ENCODE data around the gene INSYN2B.

The INSYN2B gene

GRCh38 chr5:169999621-170000020, 19.3 kb upstream of the INSYN2B start:
- no peak overlapping the region for H3K9ac ChIP-seq (ENCODE audit: low read depth, low read length)
- 0 out of 2 replicates have a peak, but pooled peaks cover 5% of the 10 kb centered on the region for H3K4me1 ChIP-seq (ENCODE audit: control insufficient read depth, insufficient read depth, low read length)
- no peak overlapping the region for H3K4me3 ChIP-seq (ENCODE audit: low read depth, low read length)
- no peaks in the 10 kb centered on the region for H3K36me3 ChIP-seq (ENCODE audit: control insufficient read depth, insufficient read depth, low read length)
- H3K27me3 ChIP-seq (ENCODE audit: control insufficient read depth, insufficient read depth, low read length): no peaks in the 10 kb centered on the region
- H3K27ac ChIP-seq (ENCODE audit: low read depth, low read length): no peak overlapping the region
- no peaks in the 10 kb centered on the region for H3K9me3 ChIP-seq (ENCODE audit: control insufficient read depth, insufficient read depth, low read length)

- no peaks in the 10 kb centered on the region for H3K9me3 ChIP-seq (ENCODE audit: control insufficient read depth, insufficient read depth, low read length)
- H3K4me1 ChIP-seq (ENCODE audit: control insufficient read depth, insufficient read depth, low read length): 0 out of 2 replicates have a peak, but pooled peaks cover 5% of the 10 kb centered on the region
- no peaks in the 10 kb centered on the region for H3K36me3 ChIP-seq (ENCODE audit: control insufficient read depth, insufficient read depth, low read length)
- no peak overlapping the region for H3K4me3 ChIP-seq (ENCODE audit: low read depth, low read length)
- no peak overlapping the region for H3K27ac ChIP-seq (ENCODE audit: low read depth, low read length)
- H3K9ac ChIP-seq (ENCODE audit: low read depth, low read length): no peak overlapping the region
- no peaks in the 10 kb centered on the region for H3K27me3 ChIP-seq (ENCODE audit: control insufficient read depth, insufficient read depth, low read length)
Observed at GRCh38 chr5:169997798-169998197, 17.5 kb upstream of the INSYN2B start.

GRCh38 chr5:169993485-169993790, 13.1 kb upstream of the INSYN2B start:
- Histone ChIP-seq H3K27me3 (ENCODE audit: control insufficient read depth, insufficient read depth, low read length) (no peaks in the 10 kb centered on the region), H3K36me3 (ENCODE audit: control insufficient read depth, insufficient read depth, low read length) (no peaks in the 10 kb centered on the region), H3K27ac (ENCODE audit: low read depth, low read length) (no peak overlapping the region), H3K9me3 (ENCODE audit: control insufficient read depth, insufficient read depth, low read length) (no peaks in the 10 kb centered on the region), H3K4me1 (ENCODE audit: control insufficient read depth, insufficient read depth, low read length) (0 out of 2 replicates have a peak, but pooled peaks cover 5% of the 10 kb centered on the region), H3K9ac (ENCODE audit: low read depth, low read length) (no peak overlapping the region), H3K4me3 (ENCODE audit: low read depth, low read length) (no peak overlapping the region)

- Histone ChIP-seq H3K9me3 (ENCODE audit: control insufficient read depth, insufficient read depth, low read length) (no peaks in the 10 kb centered on the region), H3K27ac (ENCODE audit: low read depth, low read length) (no peak overlapping the region), H3K9ac (ENCODE audit: low read depth, low read length) (no peak overlapping the region), H3K27me3 (ENCODE audit: control insufficient read depth, insufficient read depth, low read length) (no peaks in the 10 kb centered on the region), H3K4me1 (ENCODE audit: control insufficient read depth, insufficient read depth, low read length) (0 out of 2 replicates have a peak, but pooled peaks cover 5% of the 10 kb centered on the region), H3K36me3 (ENCODE audit: control insufficient read depth, insufficient read depth, low read length) (no peaks in the 10 kb centered on the region), H3K4me3 (ENCODE audit: low read depth, low read length) (no peak overlapping the region)
Observed at GRCh38 chr5:169992789-169993484, 12.6 kb upstream of the INSYN2B start.

GRCh38 chr5:169991115-169991869, 11.0 kb upstream of the INSYN2B start:
- Histone ChIP-seq H3K36me3 (ENCODE audit: control insufficient read depth, insufficient read depth, low read length) (no peaks in the 10 kb centered on the region), H3K27me3 (ENCODE audit: control insufficient read depth, insufficient read depth, low read length) (no peaks in the 10 kb centered on the region), H3K9me3 (ENCODE audit: control insufficient read depth, insufficient read depth, low read length) (no peaks in the 10 kb centered on the region), H3K9ac (ENCODE audit: low read depth, low read length) (no peak overlapping the region), H3K27ac (ENCODE audit: low read depth, low read length) (no peak overlapping the region), H3K4me1 (ENCODE audit: control insufficient read depth, insufficient read depth, low read length) (0 out of 2 replicates have a peak, but pooled peaks cover 3% of the 10 kb centered on the region), H3K4me3 (ENCODE audit: low read depth, low read length) (no peak overlapping the region)

GRCh38 chr5:169989365-169989764, 9.1 kb upstream of the INSYN2B start:
- Histone ChIP-seq H3K4me3 (ENCODE audit: low read depth, low read length) (no peak overlapping the region), H3K27ac (ENCODE audit: low read depth, low read length) (no peak overlapping the region), H3K9ac (ENCODE audit: low read depth, low read length) (no peak overlapping the region), H3K36me3 (ENCODE audit: control insufficient read depth, insufficient read depth, low read length) (no peaks in the 10 kb centered on the region), H3K9me3 (ENCODE audit: control insufficient read depth, insufficient read depth, low read length) (no peaks in the 10 kb centered on the region), H3K27me3 (ENCODE audit: control insufficient read depth, insufficient read depth, low read length) (no peaks in the 10 kb centered on the region), H3K4me1 (ENCODE audit: control insufficient read depth, insufficient read depth, low read length) (no peaks in the 10 kb centered on the region)

- H3K4me3 ChIP-seq (ENCODE audit: low read depth, low read length): no peak overlapping the region
- H3K36me3 ChIP-seq (ENCODE audit: control insufficient read depth, insufficient read depth, low read length): no peaks in the 10 kb centered on the region
- no peaks in the 10 kb centered on the region for H3K4me1 ChIP-seq (ENCODE audit: control insufficient read depth, insufficient read depth, low read length)
- no peak overlapping the region for H3K27ac ChIP-seq (ENCODE audit: low read depth, low read length)
- H3K27me3 ChIP-seq (ENCODE audit: control insufficient read depth, insufficient read depth, low read length): no peaks in the 10 kb centered on the region
- no peak overlapping the region for H3K9ac ChIP-seq (ENCODE audit: low read depth, low read length)
- no peaks in the 10 kb centered on the region for H3K9me3 ChIP-seq (ENCODE audit: control insufficient read depth, insufficient read depth, low read length)
Observed at GRCh38 chr5:169988947-169989346, 8.7 kb upstream of the INSYN2B start.

- H3K27ac ChIP-seq (ENCODE audit: low read depth, low read length): no peak overlapping the region
- no peaks in the 10 kb centered on the region for H3K4me1 ChIP-seq (ENCODE audit: control insufficient read depth, insufficient read depth, low read length)
- no peaks in the 10 kb centered on the region for H3K9me3 ChIP-seq (ENCODE audit: control insufficient read depth, insufficient read depth, low read length)
- H3K36me3 ChIP-seq (ENCODE audit: control insufficient read depth, insufficient read depth, low read length): no peaks in the 10 kb centered on the region
- no peak overlapping the region for H3K4me3 ChIP-seq (ENCODE audit: low read depth, low read length)
- H3K9ac ChIP-seq (ENCODE audit: low read depth, low read length): no peak overlapping the region
- H3K27me3 ChIP-seq (ENCODE audit: control insufficient read depth, insufficient read depth, low read length): no peaks in the 10 kb centered on the region
Observed at GRCh38 chr5:169988206-169988605, 7.9 kb upstream of the INSYN2B start.

- H3K9me3 ChIP-seq (ENCODE audit: control insufficient read depth, insufficient read depth, low read length): no peaks in the 10 kb centered on the region
- no peaks in the 10 kb centered on the region for H3K36me3 ChIP-seq (ENCODE audit: control insufficient read depth, insufficient read depth, low read length)
- H3K27ac ChIP-seq (ENCODE audit: low read depth, low read length): peak overlapping the region; percentile 79
- H3K27me3 ChIP-seq (ENCODE audit: control insufficient read depth, insufficient read depth, low read length): peaks cover 28% of the 10 kb centered on the region
- peak overlapping the region; percentile 62 for H3K4me3 ChIP-seq (ENCODE audit: low read depth, low read length)
- peak overlapping the region; percentile 50; the same call in 1 of the 2 replicates for H3K9ac ChIP-seq (ENCODE audit: low read depth, low read length)
- H3K4me1 ChIP-seq (ENCODE audit: control insufficient read depth, insufficient read depth, low read length): peaks cover 51% of the 10 kb centered on the region
Observed at GRCh38 chr5:169979871-169980270, 424 bp downstream of the INSYN2B start.

GRCh38 chr5:169978714-169979113, 1.6 kb downstream of the INSYN2B start:
- H3K27me3 ChIP-seq (ENCODE audit: control insufficient read depth, insufficient read depth, low read length): peaks cover 28% of the 10 kb centered on the region
- no peak overlapping the region for H3K9ac ChIP-seq (ENCODE audit: low read depth, low read length)
- H3K27ac ChIP-seq (ENCODE audit: low read depth, low read length): no peak overlapping the region
- H3K9me3 ChIP-seq (ENCODE audit: control insufficient read depth, insufficient read depth, low read length): no peaks in the 10 kb centered on the region
- H3K36me3 ChIP-seq (ENCODE audit: control insufficient read depth, insufficient read depth, low read length): no peaks in the 10 kb centered on the region
- no peak overlapping the region for H3K4me3 ChIP-seq (ENCODE audit: low read depth, low read length)
- peaks cover 51% of the 10 kb centered on the region for H3K4me1 ChIP-seq (ENCODE audit: control insufficient read depth, insufficient read depth, low read length)

GRCh38 chr5:169974121-169974770, 6.0 kb downstream of the INSYN2B start:
- H3K4me3 ChIP-seq (ENCODE audit: low read depth, low read length): no peak overlapping the region
- peaks cover 23% of the 10 kb centered on the region for H3K27me3 ChIP-seq (ENCODE audit: control insufficient read depth, insufficient read depth, low read length)
- H3K27ac ChIP-seq (ENCODE audit: low read depth, low read length): no peak overlapping the region
- no peaks in the 10 kb centered on the region for H3K9me3 ChIP-seq (ENCODE audit: control insufficient read depth, insufficient read depth, low read length)
- no peak overlapping the region for H3K9ac ChIP-seq (ENCODE audit: low read depth, low read length)
- H3K36me3 ChIP-seq (ENCODE audit: control insufficient read depth, insufficient read depth, low read length): no peaks in the 10 kb centered on the region
- H3K4me1 ChIP-seq (ENCODE audit: control insufficient read depth, insufficient read depth, low read length): peaks cover 40% of the 10 kb centered on the region
